GM12875 (cell line): ENCODE measurements around the gene ELMO1.

Source experiments
- H3K4me3 ChIP-seq: one replicate; pipeline ENCODE4 v1.5.1; 2011; ENCODE audit warnings: low read depth, low read length, control low read depth
- CTCF ChIP-seq: IDR thresholded peaks from 2 replicates; pipeline ENCODE4 v1.5.1; 2011; ENCODE audit warnings: low read depth, mild to moderate bottlenecking, control low read depth, inconsistent platforms, low read length, moderate library complexity, borderline replicate concordance; ENCODE audit not compliant: insufficient read depth

The ELMO1 gene

GRCh38 chr7:37104822-37105518 lies 343.7 kb downstream of the ELMO1 start:
- no peak overlapping the region for H3K4me3 ChIP-seq
- no peak for TF ChIP-seq CTCF

GRCh38 chr7:37102518-37103137 lies 346.0 kb downstream of the ELMO1 start:
- H3K4me3 ChIP-seq, result no peak overlapping the region
- no peak for TF ChIP-seq CTCF

- TF ChIP-seq CTCF, result no peak
- no peak overlapping the region for H3K4me3 ChIP-seq
Observed at GRCh38 chr7:37100735-37101331, 347.8 kb downstream of the ELMO1 start.

GRCh38 chr7:37098762-37099161 lies 349.9 kb downstream of the ELMO1 start:
- no peak overlapping the region for H3K4me3 ChIP-seq
- TF ChIP-seq CTCF, result no peak

- no peak for TF ChIP-seq CTCF
- H3K4me3 ChIP-seq, result no peak overlapping the region
Observed at GRCh38 chr7:37097983-37098382, 350.7 kb downstream of the ELMO1 start.

- no peak for TF ChIP-seq CTCF
- no peak overlapping the region for H3K4me3 ChIP-seq
Observed at GRCh38 chr7:37097276-37097675, 351.4 kb downstream of the ELMO1 start.

- no peak for TF ChIP-seq CTCF
- H3K4me3 ChIP-seq, result no peak overlapping the region
Observed at GRCh38 chr7:37096341-37096740, 352.3 kb downstream of the ELMO1 start.
